Measurements from ENCODE around the gene KRT17. TPM values are rescaled to one million over a fixed set of nuclear protein-coding genes. Genes with fewer than 3 reads are reported as not detected.
"Not testable (repeated sequence)": the region's sequence is repeated elsewhere in the genome, so short reads cannot be mapped to it uniquely, and the experiment has no call there.

The KRT17 gene
- polyA plus RNA-seq, 1 donor (not counting 4 experiments of a cell fraction or from before 2014, with no cell fraction given): 8,666 TPM

DNA sequence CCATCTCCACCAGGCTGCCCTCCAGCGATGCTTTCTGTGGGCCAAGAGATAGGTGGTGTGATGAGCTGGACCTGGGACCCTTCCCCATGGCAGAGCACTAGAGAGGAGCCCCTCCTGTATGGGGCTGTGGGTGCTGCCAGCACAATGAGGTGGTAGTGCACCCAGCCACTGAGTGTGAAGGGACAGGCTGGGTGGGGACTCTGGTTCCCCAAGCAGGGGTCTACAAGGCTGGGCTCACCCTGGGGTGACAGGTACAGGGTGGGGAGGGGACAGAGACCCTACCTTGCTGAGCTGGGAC, 3.6 kb upstream of the KRT17 start:
- H3K79me2 ChIP-seq (ENCODE audit: control insufficient read depth, insufficient read depth, low read length); H3K4me3 ChIP-seq (ENCODE audit: control insufficient read depth in 2 of 3, extremely low read depth in 1 of 3, insufficient read depth in 2 of 3, low read depth in 1 of 3, low read length in 3 of 3); DNase-seq (ENCODE audit: low read depth, low spot score); FAIRE-seq; H2AFZ ChIP-seq (ENCODE audit: control insufficient read depth, low read length); H4K20me1 ChIP-seq (ENCODE audit: control insufficient read depth, extremely low read depth, insufficient read depth, low read length); H3K36me3 ChIP-seq (ENCODE audit: control insufficient read depth in 2 of 2, extremely low read depth in 1 of 2, insufficient read depth in 2 of 2, low read length in 2 of 2); H3K27me3 ChIP-seq (ENCODE audit: control insufficient read depth, extremely low read depth, insufficient read depth, low read length); dilution Hi-C loops (cut with MboI; ENCODE audit: extremely low pct_ligation_motif_present, low sequenced_read_pairs); H3K9me1 ChIP-seq (ENCODE audit: control insufficient read depth, extremely low read depth, insufficient read depth, low read length); H3K9me3 ChIP-seq (ENCODE audit: control insufficient read depth, low read depth, low read length): not testable (repeated sequence)
- peak overlapping the region; percentile 64 for H3K27ac ChIP-seq (ENCODE audit: control insufficient read depth, insufficient read depth, low read length)
- peaks cover 50% of the 10 kb centered on the region for H3K4me1 ChIP-seq (ENCODE audit: control insufficient read depth, extremely low read depth, insufficient read depth, low read length)
- H3K9ac ChIP-seq (ENCODE audit: control insufficient read depth, extremely low read depth, insufficient read depth, low read length): peak overlapping the region; percentile 70
- H3K4me2 ChIP-seq (ENCODE audit: control insufficient read depth, extremely low read depth, insufficient read depth, low read depth, low read length): peak overlapping the region; percentile 44

DNA sequence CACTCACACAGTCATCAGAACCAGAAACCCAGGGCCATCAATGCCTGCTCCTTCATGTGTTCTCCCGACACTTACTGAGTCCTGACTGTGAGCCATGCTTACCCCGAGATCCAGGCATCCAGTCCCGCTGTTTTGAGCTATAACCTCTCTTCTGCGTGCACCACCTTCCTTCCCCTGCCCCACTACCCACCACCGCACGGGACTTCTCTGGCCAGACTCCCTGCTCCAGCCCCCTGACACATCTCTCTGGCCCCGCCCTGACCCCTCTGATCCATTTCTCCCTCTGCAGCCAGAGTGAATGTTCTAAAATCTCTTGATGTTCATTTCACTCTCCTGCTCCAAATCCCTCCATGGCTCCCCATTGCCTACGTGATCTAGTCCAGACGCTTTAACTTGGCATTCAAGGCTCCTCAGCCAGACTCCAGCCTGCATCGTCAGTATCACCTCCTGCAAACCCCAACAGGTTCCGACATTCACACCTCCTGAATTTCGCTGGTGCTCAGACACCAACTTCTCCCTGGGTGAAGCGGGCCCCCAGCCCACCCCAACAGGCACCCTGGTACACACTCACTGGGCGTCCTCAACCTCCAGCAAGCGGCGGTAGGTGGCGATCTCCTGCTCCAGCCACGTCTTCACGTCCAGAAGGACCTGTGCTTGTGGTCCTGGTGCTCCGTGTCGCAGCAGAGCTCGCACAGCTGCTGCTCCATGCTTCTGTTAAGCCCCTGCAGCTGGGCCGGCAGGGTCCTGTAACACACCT, 3.1 kb upstream of the KRT17 start:
- H3K9me1 ChIP-seq (ENCODE audit: control insufficient read depth, extremely low read depth, insufficient read depth, low read length): no peaks in the 10 kb centered on the region
- DNase-seq (ENCODE audit: low read depth, low spot score) (no peak), FAIRE-seq (no peak)
- no peaks in the 10 kb centered on the region for H4K20me1 ChIP-seq (ENCODE audit: control insufficient read depth, extremely low read depth, insufficient read depth, low read length)
- peaks cover 12% of the 10 kb centered on the region for H3K79me2 ChIP-seq (ENCODE audit: control insufficient read depth, insufficient read depth, low read length)
- H3K36me3 ChIP-seq (ENCODE audit: control insufficient read depth in 2 of 2, extremely low read depth in 1 of 2, insufficient read depth in 2 of 2, low read length in 2 of 2): peaks cover 0 to 5% of the 10 kb centered on the region in 2 experiments
- H3K27ac ChIP-seq (ENCODE audit: control insufficient read depth, insufficient read depth, low read length): peak overlapping the region; percentile 14
- H3K9me3 ChIP-seq (ENCODE audit: control insufficient read depth, low read depth, low read length): no peaks in the 10 kb centered on the region
- H2AFZ ChIP-seq (ENCODE audit: control insufficient read depth, low read length): no peak overlapping the region
- peak overlapping the region; percentile 70 for H3K9ac ChIP-seq (ENCODE audit: control insufficient read depth, extremely low read depth, insufficient read depth, low read length)
- H3K4me2 ChIP-seq (ENCODE audit: control insufficient read depth, extremely low read depth, insufficient read depth, low read depth, low read length): peak overlapping the region; percentile 44
- dilution Hi-C loops (cut with MboI; ENCODE audit: extremely low pct_ligation_motif_present, low sequenced_read_pairs): no loop called here
- H3K4me1 ChIP-seq (ENCODE audit: control insufficient read depth, extremely low read depth, insufficient read depth, low read length): peaks cover 54% of the 10 kb centered on the region
- no peak overlapping the region for H3K4me3 ChIP-seq (ENCODE audit: control insufficient read depth in 2 of 3, extremely low read depth in 1 of 3, insufficient read depth in 2 of 3, low read depth in 1 of 3, low read length in 3 of 3)
- no peaks in the 10 kb centered on the region for H3K27me3 ChIP-seq (ENCODE audit: control insufficient read depth, extremely low read depth, insufficient read depth, low read length)
- no peak for TF ChIP-seq EZH2 (IDR thresholded peaks at IDR 0.05; ENCODE audit: low read length)
- TF ChIP-seq, protein P1, sequence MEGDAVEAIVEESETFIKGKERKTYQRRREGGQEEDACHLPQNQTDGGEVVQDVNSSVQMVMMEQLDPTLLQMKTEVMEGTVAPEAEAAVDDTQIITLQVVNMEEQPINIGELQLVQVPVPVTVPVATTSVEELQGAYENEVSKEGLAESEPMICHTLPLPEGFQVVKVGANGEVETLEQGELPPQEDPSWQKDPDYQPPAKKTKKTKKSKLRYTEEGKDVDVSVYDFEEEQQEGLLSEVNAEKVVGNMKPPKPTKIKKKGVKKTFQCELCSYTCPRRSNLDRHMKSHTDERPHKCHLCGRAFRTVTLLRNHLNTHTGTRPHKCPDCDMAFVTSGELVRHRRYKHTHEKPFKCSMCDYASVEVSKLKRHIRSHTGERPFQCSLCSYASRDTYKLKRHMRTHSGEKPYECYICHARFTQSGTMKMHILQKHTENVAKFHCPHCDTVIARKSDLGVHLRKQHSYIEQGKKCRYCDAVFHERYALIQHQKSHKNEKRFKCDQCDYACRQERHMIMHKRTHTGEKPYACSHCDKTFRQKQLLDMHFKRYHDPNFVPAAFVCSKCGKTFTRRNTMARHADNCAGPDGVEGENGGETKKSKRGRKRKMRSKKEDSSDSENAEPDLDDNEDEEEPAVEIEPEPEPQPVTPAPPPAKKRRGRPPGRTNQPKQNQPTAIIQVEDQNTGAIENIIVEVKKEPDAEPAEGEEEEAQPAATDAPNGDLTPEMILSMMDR (optimal IDR thresholded peaks at IDR 0.05 in 1 of 3, IDR thresholded peaks at IDR 0.05 in 1 of 3, conservative IDR thresholded peaks at IDR 0.05 in 1 of 3; ENCODE audit: extremely low read depth in 1 of 3, insufficient read depth in 2 of 3, low read length in 3 of 3): no peak

DNA sequence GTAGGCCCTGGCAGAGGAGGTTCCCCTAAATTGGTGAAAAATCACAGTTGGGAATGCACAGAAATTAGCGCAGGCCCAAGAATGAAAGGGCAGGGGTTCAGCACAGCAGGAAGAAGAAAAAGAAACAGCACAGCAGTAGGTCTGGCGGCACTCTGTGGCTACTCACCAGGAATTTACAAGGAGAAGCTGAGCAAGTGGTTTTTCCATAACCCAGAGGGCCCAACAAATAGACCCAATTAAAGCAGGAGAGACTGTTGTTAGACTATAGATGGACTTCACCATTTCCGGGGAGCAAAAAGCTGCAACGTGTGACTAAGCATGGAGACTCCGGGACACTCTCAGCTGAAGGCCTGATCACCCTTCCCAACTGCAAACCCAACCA, 2.5 kb upstream of the KRT17 start:
- Histone ChIP-seq H3K27ac (ENCODE audit: control insufficient read depth, insufficient read depth, low read length) (peak overlapping the region; percentile 14), H3K79me2 (ENCODE audit: control insufficient read depth, insufficient read depth, low read length) (peaks cover 15% of the 10 kb centered on the region), H3K4me1 (ENCODE audit: control insufficient read depth, extremely low read depth, insufficient read depth, low read length) (peaks cover 53% of the 10 kb centered on the region)
- H2AFZ ChIP-seq (ENCODE audit: control insufficient read depth, low read length); H3K9ac ChIP-seq (ENCODE audit: control insufficient read depth, extremely low read depth, insufficient read depth, low read length); H3K9me3 ChIP-seq (ENCODE audit: control insufficient read depth, low read depth, low read length); DNase-seq (ENCODE audit: low read depth, low spot score); H3K36me3 ChIP-seq (ENCODE audit: control insufficient read depth in 2 of 2, extremely low read depth in 1 of 2, insufficient read depth in 2 of 2, low read length in 2 of 2); H4K20me1 ChIP-seq (ENCODE audit: control insufficient read depth, extremely low read depth, insufficient read depth, low read length); H3K9me1 ChIP-seq (ENCODE audit: control insufficient read depth, extremely low read depth, insufficient read depth, low read length); H3K4me3 ChIP-seq (ENCODE audit: control insufficient read depth in 2 of 3, extremely low read depth in 1 of 3, insufficient read depth in 2 of 3, low read depth in 1 of 3, low read length in 3 of 3); FAIRE-seq; dilution Hi-C loops (cut with MboI; ENCODE audit: extremely low pct_ligation_motif_present, low sequenced_read_pairs); H3K27me3 ChIP-seq (ENCODE audit: control insufficient read depth, extremely low read depth, insufficient read depth, low read length); H3K4me2 ChIP-seq (ENCODE audit: control insufficient read depth, extremely low read depth, insufficient read depth, low read depth, low read length): not testable (repeated sequence)

DNA sequence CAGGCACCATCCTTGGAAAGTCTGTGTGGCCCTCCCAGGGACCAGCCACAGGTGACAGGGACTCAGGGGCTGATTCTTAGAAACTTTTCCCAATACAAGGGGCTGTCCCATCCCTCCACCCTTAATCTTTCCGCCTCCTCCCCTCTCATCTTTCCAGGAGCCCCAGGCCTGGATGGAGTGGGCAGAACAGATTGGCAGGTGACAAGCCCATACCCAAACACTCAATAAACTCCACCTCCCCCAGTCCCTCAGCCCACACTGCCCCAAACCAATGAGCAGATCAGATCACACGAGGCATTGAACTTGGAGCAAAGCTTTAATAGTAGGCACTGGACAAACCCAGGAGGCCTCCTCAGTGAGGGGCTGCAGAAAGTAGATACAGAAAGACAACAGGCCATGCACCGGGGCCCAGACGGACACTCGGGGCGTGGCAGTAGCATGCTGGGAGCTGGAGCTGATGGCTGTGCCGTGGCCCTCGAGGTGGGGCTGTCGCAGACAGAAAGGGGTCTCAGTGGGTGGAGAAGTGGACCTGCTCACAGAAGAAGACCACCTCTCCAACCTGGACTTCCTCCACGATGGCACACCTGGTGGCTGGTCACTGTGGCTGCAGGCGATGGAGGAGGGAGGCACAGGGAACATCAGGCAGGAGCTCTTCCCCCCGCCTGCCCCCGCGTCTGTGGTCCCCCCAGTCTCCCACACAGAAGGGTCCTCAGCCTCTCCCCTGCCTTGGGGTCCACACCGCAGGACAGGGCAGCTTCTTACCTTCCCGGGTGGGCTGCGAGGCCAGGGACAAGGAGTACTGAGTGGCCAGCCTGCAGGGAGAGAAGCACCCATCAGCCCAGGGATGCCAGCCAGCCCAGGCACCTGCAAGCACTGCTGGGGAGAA, 1.9 kb upstream of the KRT17 start:
- FAIRE-seq; dilution Hi-C loops (cut with MboI; ENCODE audit: extremely low pct_ligation_motif_present, low sequenced_read_pairs): not testable (repeated sequence)

More for the DNA sequence above, 1.9 kb upstream of the KRT17 start:
- Histone ChIP-seq H3K79me2 (ENCODE audit: control insufficient read depth, insufficient read depth, low read length) (peaks cover 15% of the 10 kb centered on the region), H3K36me3 (ENCODE audit: control insufficient read depth in 2 of 2, extremely low read depth in 1 of 2, insufficient read depth in 2 of 2, low read length in 2 of 2) (peaks cover 3 to 14% of the 10 kb centered on the region in 2 experiments), H3K27ac (ENCODE audit: control insufficient read depth, insufficient read depth, low read length) (peak overlapping the region; percentile 91), H3K9ac (ENCODE audit: control insufficient read depth, extremely low read depth, insufficient read depth, low read length) (peak overlapping the region; percentile 52), H3K4me2 (ENCODE audit: control insufficient read depth, extremely low read depth, insufficient read depth, low read depth, low read length) (peak overlapping the region; percentile 16), H3K4me1 (ENCODE audit: control insufficient read depth, extremely low read depth, insufficient read depth, low read length) (peaks cover 53% of the 10 kb centered on the region)
- not testable (repeated sequence) for DNase-seq (ENCODE audit: low read depth, low spot score); H3K27me3 ChIP-seq (ENCODE audit: control insufficient read depth, extremely low read depth, insufficient read depth, low read length); H2AFZ ChIP-seq (ENCODE audit: control insufficient read depth, low read length); H4K20me1 ChIP-seq (ENCODE audit: control insufficient read depth, extremely low read depth, insufficient read depth, low read length); H3K9me1 ChIP-seq (ENCODE audit: control insufficient read depth, extremely low read depth, insufficient read depth, low read length); H3K4me3 ChIP-seq (ENCODE audit: control insufficient read depth in 2 of 3, extremely low read depth in 1 of 3, insufficient read depth in 2 of 3, low read depth in 1 of 3, low read length in 3 of 3); H3K9me3 ChIP-seq (ENCODE audit: control insufficient read depth, low read depth, low read length)

Data from keratinocyte (primary cell).